ENCODE results near the gene SLC28A3.

GRCh38 chr9:84340535-84340934 is at the start of gene SLC28A3:
- TF ChIP-seq CTCF (conservative IDR thresholded peaks at IDR 0.05; ENCODE audit: low read depth, low read length) (no peak), EZH2 (IDR thresholded peaks at IDR 0.05; ENCODE audit: borderline replicate concordance, low read depth, low read length, poor library complexity, severe bottlenecking) (no peak)
